HepG2 (cell line): ENCODE data around the gene CD46.

Experiments used
- E2F1 ChIP-seq: sonication (generic); formaldehyde crosslinking; IDR thresholded peaks from 2 replicates; pipeline ENCODE4 v1.5.0; 2020; ENCODE audit warnings: missing genetic modification reagents
- RNF2 ChIP-seq: fragments of 450-650 bp; conservative IDR thresholded peaks from 2 replicates; pipeline ENCODE4 v1.6.1; 2016; ENCODE audit warnings: low read depth
- USF2 ChIP-seq, 2 experiments: sonication (generic) in 1 of 2; formaldehyde crosslinking in 1 of 2; IDR thresholded peaks; 2 replicates each; pipeline versions ENCODE4 v1.5.1 to v1.6.1; 2011 to 2020; ENCODE audit warnings: borderline replicate concordance in 1 of 2, low read depth in 1 of 2, low read length in 1 of 2, mild to moderate bottlenecking in 1 of 2, missing genetic modification reagents in 1 of 2, moderate library complexity in 1 of 2
- ZNF143 ChIP-seq: sonication (generic); formaldehyde crosslinking; IDR thresholded peaks from 2 replicates; pipeline ENCODE4 v1.4.0; 2020; ENCODE audit warnings: missing genetic modification reagents
- ZNF326 ChIP-seq: sonication (generic); formaldehyde crosslinking; IDR thresholded peaks from 2 replicates; pipeline ENCODE4 v1.4.0; 2020; ENCODE audit warnings: missing genetic modification reagents, borderline replicate concordance
- ZZZ3 ChIP-seq: sonication (generic); formaldehyde crosslinking; IDR thresholded peaks from 2 replicates; pipeline ENCODE4 v1.4.0; 2020; ENCODE audit warnings: missing genetic modification reagents, mild to moderate bottlenecking, borderline replicate concordance

- TF ChIP-seq ZZZ3 (CRISPR knock-in tag), result no peak
- no peak for TF ChIP-seq USF2 (IDR thresholded peaks at IDR 0.05; ENCODE audit: low read depth, low read length)
- no peak for TF ChIP-seq USF2 (CRISPR knock-in tag; IDR thresholded peaks at IDR 0.05; ENCODE audit: borderline replicate concordance)
- TF ChIP-seq E2F1 (CRISPR knock-in tag), result no peak
- TF ChIP-seq ZNF143 (CRISPR knock-in tag), result no peak
- no peak for TF ChIP-seq RNF2
- TF ChIP-seq ZNF326 (CRISPR knock-in tag), result no peak
Observed at GRCh38 chr1:207840380-207840779, 88.5 kb downstream of the CD46 start.
